Ishikawa (cell line): ENCODE measurements around the gene CALML6.

ENCODE experiments used
- CEBPB ChIP-seq: IDR thresholded peaks from 2 replicates; pipeline ENCODE4 v1.6.1; 2012
- CREB1 ChIP-seq: IDR thresholded peaks from 2 replicates; pipeline ENCODE4 v1.6.1; 2012; ENCODE audit warnings: low read depth
- EP300 ChIP-seq: IDR thresholded peaks from 2 replicates; pipeline ENCODE4 v1.6.1; 2012; ENCODE audit warnings: borderline replicate concordance
- FOXM1 ChIP-seq: IDR thresholded peaks from 2 replicates; pipeline ENCODE4 v1.6.1; 2012; ENCODE audit warnings: low read depth, borderline replicate concordance
- NFIC ChIP-seq: IDR thresholded peaks from 2 replicates; pipeline ENCODE4 v1.6.1; 2012
- RAD21 ChIP-seq: IDR thresholded peaks from 2 replicates; pipeline ENCODE4 v1.6.1; 2012; ENCODE audit warnings: low read depth
- TAF1 ChIP-seq: IDR thresholded peaks from 2 replicates; pipeline ENCODE4 v1.6.1; 2012; ENCODE audit warnings: low read depth, mild to moderate bottlenecking
- TCF12 ChIP-seq: IDR thresholded peaks from 2 replicates; pipeline ENCODE4 v1.6.1; 2012; ENCODE audit warnings: low read depth
- TEAD4 ChIP-seq: IDR thresholded peaks from 2 replicates; pipeline ENCODE4 v1.6.1; 2012
- TF ChIP-seq, protein P1 (sequence below): IDR thresholded peaks from 2 replicates; pipeline ENCODE4 v1.6.1; 2012
- TF ChIP-seq, protein P2 (sequence below): IDR thresholded peaks from 2 replicates; pipeline ENCODE4 v1.6.1; 2012

DNA sequence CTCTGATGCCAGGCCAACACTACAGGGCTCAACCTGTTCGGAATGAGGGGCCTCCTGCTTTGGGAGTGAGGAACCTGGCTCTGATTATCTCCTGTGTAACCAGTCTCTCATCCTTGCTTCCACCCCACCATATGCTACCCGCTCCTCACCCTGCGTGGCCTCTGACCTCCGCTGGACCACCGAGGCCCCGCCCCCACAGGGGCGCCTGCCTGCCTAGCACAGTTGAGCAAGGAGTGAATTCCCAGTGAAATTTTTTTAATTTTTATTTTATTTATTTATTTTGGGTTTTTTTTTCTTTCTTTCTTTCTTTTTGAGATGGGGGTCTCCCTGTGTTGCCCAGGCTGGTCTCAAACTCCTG is 22.3 kb upstream of the CALML6 start:
- no peak for TF ChIP-seq CREB1
- TF ChIP-seq CEBPB: no peak
- TF ChIP-seq EP300: no peak
- TF ChIP-seq RAD21: no peak
- TF ChIP-seq TAF1: no peak
- TF ChIP-seq, protein P1, sequence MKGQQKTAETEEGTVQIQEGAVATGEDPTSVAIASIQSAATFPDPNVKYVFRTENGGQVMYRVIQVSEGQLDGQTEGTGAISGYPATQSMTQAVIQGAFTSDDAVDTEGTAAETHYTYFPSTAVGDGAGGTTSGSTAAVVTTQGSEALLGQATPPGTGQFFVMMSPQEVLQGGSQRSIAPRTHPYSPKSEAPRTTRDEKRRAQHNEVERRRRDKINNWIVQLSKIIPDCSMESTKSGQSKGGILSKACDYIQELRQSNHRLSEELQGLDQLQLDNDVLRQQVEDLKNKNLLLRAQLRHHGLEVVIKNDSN: no peak
- TF ChIP-seq, protein P2, sequence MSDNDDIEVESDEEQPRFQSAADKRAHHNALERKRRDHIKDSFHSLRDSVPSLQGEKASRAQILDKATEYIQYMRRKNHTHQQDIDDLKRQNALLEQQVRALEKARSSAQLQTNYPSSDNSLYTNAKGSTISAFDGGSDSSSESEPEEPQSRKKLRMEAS: no peak
- no peak for TF ChIP-seq FOXM1
- no peak for TF ChIP-seq TEAD4
- TF ChIP-seq TCF12: no peak
- no peak for TF ChIP-seq NFIC
